Tongue (tissue), 2 donors: ENCODE results near the gene SKI. TPM values are rescaled to one million over a fixed set of nuclear protein-coding genes. Genes with fewer than 3 reads are reported as not detected.

Experiments
- DNase-seq: peaks from one replicate; pipeline ENCODE4 v3.0.0-alpha.2; 2015
- total RNA-seq: library from RNA; depleted of rRNA; stranded (reverse); fragments of >200 nt; gene quantifications from one replicate; pipeline ENCODE4 v1.2.3, GENCODE V29; 2014

The SKI gene
- total RNA-seq, 1 donor from 2014 or later, result 58.8 TPM

DNA sequence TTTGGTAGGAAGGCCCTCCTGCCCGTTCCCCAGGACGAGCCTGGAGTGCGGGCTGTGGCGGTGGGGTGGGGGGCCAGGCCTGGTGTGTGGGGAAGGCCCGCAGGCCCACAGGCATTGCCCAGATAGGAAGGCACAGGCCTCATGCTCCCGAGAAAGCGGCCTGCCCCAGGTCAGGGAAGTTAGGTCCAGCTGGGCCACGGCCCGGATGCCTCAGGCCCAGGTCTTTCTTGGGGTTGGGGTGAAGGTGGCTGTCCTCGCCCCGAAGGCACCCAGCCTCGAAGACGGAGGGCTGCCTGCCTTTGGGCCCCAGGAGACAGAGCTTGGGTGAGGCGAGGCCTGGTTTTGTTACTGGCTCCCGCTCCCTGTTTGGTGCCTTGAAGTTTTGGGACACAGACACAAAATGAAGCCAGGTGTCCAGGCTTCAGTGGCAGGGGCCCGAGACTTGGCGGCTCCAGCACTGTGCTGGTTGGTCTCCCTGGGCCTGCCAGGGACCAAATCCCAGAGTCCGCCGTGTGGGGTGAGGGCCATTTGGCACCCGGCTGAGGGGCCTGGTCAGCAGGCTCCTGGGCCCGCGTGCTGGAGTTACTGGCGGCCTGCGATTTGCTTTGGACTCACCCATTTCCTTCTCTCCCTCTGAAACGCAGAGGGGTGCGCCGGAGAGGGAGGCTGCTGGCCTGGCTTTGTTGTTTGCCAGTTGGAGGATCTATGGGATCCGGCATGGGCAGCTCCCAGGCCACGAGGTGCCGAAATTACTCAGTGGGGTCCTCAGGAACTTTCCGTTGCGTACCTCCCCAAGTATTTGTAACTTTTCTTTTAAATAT, 2.0 kb downstream of the SKI start:
- DNase-seq, result no peak

DNA sequence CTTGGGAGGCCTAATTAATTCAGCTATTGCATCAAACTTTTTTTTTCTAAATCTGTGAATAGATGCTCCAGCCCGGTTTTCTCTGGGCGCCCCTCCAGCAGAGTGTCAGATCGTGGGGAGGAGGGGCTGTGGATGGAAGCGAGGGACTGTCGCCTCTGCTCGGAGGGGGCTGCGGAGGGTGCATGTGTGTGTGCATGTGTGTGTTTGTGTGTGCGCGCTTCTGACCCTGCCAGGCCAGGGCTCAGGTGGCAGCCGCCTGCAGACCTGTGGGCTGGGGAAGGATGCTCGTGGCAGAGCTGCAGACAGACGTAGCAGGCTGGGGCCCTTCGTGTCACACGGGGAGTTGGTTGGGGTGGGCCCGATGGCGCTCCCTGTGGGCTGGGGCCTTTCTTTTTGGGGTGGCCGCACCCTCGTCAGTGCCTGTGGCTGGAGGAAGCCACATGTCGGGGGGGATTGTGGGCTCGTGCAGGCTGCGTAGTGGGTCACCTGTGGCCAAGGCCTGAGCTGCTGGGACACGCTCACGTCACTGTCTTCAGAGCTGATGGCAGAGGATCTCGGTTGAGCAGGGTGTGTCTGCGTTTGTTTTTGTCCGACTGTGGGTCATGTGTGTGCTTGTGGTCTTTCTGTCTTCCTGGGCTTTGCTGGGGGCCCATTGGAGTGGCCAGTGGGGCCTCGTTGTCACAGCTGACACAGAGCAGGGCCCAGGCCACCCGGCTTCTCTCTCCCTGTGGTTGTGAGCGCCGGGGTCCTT, 2.8 kb downstream of the SKI start:
- peak; percentile 48 for DNase-seq

DNA sequence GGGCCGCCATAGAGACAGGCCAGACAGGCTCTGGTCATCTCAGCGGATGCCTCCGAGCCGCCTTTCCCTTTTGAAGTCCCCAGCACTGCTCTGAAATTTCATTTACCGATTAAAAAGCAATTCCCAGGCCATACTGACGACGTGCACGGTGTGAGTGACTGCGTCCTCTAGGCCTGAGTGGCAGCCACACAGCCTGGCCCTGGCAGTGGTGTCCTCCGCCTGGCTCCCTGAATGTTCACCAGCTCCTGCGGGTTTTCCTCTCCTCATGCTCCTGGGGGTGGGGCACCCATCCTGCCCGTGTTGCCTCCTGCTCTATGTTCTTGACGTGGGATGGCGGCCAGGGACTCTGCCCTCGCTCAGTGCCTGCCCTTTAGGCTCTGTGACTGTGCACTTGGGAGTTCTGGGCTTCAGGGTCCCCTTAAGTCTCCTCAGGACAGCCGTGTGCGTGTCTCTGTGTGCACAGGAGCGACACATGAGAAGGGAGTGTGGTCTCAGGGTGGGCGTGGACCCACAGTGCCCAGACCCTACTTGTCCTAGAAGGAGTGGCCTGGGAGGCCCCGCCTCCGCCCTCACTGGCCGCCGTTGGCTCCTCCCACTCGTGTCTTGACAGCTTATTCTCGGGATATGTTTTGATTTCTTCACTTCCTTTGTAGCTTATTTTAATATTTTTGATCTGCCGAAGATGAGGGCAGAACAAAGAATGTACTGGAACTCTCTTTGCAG, 3.6 kb downstream of the SKI start:
- DNase-seq, result peak; percentile 78

DNA sequence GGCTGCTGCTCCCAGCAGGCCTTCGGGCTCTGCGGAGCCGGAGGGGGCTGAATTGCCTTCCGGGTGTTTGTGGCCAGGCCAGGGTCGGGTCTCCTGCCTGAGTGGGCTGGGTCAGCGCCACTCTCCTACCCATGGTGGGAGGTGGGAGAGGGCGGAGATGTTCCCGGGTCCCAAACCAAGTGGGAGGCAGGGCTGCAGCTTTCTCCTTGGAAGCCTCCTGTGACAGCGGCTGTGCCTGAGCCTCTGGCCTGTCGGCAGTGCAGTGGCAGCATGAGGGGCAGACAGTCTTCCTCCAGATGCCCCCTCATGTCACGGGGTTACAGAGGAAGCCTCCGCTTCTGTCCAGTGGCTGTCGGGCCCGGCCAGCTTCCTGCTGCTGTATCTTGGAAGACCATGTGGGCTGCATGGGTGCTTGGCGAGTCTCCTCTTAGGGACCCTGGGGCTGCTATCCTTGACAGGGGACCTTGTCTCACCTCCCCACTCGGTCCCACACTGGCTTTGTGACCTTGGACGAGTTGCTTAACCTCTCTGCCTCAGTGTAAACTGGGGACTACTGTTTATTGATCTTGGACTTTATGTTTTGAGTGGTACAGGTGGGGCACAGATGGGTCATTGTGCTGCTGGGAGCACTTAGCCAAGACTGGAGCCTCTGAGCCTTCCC, 4.3 kb downstream of the SKI start:
- DNase-seq, result no peak

DNA sequence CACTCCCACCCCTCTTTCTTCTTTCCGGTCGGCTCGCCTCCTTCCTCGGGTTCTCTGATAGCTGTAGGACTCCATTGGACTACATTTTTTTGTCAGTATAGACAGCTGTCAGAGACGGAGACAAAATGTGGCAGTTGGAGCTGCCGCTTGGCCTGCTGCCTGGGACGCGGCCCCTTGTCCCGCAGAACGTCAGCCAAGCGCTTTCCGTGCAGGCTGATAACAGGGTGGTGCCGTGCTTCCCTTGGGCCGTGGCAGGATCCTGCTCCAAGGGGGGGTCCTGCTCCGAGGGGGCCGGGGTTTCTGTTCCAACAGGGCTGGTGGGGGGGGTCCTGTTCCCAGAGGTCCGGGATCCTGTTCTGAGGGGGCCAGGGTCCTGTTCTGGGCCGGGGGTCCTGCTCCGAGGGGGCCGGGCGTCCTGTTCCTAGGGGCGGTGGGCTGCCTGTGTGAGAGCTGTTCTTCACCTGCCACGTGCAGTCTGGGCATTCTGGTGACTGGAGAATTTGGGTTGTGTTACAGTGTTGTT, 4.9 kb downstream of the SKI start:
- peak; percentile 64 for DNase-seq

DNA sequence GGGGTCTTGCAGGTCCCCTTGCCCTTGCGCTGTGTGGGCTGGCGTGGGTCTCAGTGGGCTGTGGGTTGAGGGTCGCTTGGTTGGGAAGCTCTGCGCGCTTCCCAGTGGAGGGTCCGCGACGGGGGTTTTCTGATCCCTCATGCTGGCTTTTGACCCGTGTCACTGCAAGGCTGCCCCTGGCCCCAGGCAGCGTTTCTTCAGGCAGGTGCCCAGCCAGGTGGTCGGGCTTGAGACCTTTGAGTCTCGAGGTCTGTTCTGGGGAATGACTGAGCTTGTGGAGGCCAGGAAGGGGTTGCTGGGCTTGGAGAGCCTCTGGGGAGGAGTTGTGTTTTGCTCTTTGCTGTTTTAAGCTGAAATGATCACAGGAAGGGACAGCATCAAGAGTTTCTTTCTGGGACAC, 5.3 kb downstream of the SKI start:
- no peak for DNase-seq

DNA sequence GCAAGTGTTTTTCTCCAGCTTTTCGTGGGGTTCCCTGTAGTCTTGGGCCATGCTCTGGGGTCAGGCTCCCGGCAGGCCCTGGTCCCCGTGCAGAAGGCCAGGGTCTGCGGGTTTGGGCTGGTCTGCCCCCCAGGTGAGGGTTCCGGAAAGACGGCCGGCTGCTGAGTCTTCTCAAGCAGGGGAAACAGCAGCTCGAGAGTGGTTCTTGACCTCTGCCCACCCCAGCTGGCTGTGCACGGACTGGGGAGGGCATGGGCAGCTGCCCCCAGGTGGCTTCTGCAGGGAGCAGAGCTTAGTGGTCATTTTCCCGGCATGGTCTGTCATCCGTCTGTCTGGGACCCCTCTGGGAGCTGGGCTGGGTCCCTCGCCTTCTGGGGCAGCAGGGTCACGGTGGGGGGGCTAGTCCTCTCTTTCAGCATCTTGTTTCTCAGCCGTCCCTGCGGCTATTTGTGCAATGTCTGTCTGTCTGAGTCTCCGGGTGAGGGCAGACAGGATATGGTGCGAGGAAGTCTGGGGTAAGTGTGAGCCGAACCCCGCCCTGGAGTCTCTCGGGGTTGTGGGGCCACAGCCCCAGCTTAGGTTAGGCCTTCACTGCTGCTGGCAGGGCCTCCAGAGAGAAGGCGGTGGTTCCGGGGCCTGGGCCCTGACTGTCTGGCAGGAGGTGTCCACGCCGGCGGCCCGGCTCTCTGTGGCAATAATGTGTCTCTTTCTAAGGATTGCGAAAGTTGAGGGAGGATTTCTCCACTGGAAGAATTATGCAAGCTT, 6.1 kb downstream of the SKI start:
- DNase-seq, result peak; percentile 54

DNA sequence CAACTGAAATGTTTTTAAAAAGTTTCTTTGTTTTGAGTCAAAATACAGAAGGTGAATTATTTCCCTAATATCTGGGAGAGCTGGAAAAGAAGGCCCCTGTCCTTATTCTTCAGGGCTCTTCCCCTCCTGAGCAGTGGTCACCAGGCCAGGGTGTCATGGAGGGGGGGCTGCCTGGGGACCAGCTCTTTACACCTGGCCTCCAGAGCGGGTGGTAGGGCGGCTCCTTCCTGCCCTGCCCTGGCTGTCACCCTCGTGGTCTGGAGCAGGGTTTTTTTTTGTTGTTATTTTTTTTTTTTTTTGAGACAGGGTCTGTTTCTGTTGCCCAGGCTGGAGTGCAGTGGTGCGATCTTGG, 6.6 kb downstream of the SKI start:
- DNase-seq, result no peak

DNA sequence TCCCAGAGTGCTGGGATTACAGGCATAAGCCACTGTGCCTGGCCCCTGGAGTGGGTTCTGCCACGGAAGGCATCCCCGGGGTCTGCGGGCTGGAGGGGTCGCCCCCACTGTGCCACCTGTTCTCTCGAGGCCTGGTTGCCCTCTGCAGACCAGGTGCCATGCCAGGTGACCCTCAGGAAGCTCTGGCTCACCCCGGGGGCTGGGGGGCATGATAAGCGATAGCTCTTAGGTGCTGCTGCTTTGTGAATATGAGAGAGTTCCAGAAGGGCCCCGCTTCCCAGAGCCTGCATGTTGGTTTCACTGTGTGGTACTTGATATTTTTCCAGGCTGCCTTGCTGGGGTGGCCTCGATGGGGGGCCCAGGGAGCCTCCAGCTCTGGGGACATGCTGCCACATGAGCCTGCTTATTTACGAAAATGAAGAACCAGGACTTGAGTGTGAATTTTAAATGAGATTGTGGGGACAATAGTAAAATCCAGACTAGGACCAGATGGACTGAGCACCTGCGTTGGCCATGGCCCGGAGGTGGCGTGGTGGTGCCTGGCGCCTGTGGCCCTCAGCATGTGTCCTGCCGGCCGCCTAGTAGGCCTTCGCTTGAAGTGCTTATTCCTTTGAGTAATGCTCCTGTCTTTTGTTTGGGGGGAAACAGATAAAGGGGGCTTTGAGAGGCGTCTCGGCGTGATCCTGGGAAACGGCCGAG, 7.3 kb downstream of the SKI start:
- no peak for DNase-seq

DNA sequence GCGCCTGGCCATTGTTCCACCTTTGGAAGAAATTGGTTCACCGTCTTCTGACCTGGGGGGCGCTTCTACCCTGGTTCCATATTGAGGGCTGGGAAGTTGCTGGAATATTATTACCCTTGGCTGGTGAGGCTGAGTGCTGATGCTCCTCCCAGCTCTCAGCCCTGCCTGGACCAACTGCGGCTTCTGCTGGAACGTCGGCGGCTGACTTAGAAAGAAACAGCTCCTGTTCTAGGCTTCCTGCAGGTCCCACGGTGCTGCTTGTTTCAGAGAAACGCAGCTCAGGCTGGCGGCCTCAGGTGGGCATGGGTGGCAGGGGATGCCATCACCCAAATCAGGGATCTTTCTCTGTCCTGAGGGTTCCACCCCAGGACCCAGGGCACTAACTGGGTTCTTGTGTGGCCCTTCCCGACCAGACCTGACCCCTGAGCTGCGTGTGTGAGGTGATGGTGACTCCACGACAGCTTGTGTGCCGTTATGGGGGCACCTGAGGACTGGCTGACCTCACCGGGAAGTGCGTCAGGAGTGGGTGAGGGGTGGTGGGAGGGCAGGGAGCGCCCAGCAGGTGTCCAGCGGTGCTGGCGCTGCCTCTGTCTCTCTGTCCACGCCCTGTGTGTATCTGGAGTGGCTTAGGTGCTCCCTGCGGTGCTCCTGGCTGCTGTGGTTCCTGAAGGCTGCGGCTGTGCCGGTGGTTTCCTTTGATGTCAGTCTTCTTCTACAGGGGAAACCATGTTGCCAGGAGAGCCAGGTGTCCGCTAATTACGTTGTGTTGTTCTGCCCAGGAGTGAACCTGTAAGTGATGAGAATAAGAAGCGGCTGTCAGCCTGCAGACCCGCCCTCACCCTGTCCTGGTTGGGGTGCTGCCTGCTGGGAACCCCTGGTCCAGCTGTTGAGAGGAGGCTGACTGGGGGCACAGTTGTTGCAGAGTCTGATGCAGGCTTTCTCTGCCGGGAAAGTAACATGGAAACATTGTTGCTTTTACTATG, 8.9 kb downstream of the SKI start:
- DNase-seq, result no peak

DNA sequence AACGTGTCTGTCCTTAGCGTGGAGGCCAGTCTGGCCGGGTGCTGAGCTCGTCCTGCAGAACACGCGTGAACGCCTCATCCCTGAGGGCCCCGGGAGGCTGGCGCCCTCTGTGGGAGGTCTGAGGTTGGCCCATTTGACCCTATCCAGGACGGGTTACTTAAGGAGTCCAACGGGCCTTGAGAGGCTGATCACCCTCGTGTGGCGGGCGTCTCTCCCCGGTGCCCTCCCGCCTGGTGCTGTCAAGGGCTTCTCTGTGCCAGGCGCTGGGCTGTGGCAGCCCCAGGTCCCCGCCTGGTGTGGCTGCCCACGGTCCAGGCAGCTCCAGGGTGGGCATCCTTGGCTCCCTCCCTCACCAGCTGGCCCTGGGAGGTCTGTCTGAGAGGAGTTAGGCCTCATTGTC, 9.7 kb downstream of the SKI start:
- no peak for DNase-seq

DNA sequence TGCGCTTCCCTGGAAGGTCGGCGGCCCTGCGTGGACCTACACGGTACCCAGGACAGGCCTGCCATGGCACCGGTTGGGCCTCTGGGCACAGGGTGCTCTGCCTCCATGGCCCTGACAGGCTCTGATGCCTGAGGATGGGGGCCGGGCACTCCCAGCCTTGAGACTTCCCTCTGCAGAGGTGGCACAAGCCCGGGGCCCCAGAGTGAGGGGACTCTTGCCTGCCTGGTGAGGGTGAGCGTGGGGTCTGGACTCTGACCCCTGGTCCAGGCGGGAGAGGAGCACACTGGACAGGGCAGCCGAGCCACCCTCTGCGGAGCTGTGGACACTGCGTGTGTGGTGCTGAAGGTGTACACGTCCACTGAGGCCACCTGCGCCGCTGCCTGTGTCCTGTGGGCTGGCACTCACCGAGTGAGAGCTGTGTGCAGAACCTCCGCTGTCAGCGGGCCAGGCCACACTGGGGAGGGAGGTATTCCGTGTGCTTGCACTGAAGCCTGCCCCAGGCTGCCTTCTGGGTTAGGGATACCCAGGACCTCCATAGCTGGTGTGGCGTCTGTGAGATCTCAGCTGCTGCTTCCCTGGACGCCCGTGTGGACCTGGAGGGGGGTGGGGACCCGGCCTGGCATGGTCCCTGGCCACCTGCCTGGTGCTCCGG, 10.4 kb downstream of the SKI start:
- no peak for DNase-seq

DNA sequence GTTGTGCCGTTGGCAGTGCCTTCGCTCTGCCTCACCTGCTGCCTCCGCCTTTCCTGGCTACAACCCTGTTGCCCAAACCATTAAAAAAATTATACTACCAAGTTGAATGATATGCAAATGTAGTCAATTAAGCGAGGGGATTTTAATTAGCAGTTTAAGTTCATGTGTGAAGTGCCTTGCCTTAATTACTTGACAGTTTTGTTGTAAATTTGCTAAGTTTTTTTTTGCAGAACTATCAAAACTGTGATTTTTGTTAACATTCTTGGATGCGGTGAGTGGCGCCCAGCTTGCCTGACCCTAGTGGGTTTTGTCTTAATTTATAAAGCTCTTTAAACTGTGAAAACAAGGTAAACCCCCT, 10.9 kb downstream of the SKI start:
- no peak for DNase-seq

DNA sequence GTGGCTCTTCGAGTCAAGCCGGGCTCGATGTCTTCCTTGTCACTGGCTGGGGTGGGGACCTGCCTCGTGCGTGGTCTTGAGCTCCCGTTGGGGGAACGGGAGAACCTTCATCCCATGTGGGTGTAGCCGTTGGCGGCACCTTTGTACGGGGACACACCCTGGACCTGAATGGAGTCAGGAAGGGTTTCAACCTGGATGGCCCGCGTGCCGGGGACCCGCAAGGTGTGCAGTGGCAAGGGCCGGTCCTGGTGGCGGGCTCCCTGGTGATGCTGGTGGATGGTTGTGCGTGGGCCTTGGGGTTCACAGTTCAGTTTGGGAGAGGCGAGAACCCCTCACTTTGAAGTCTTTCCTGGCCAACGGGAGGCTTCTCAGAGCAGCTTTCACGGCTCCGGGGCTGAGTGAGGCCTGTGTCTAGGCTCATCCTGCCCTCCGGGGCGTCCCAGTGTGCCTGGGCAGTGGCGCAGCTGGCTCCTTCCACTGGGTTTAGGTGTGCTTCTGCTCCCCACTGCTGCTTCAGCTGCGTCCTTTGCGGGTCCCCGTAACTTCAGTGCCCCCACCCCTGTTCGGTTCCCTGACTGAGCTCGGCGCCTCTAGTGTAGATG, 11.4 kb downstream of the SKI start:
- DNase-seq, result no peak

DNA sequence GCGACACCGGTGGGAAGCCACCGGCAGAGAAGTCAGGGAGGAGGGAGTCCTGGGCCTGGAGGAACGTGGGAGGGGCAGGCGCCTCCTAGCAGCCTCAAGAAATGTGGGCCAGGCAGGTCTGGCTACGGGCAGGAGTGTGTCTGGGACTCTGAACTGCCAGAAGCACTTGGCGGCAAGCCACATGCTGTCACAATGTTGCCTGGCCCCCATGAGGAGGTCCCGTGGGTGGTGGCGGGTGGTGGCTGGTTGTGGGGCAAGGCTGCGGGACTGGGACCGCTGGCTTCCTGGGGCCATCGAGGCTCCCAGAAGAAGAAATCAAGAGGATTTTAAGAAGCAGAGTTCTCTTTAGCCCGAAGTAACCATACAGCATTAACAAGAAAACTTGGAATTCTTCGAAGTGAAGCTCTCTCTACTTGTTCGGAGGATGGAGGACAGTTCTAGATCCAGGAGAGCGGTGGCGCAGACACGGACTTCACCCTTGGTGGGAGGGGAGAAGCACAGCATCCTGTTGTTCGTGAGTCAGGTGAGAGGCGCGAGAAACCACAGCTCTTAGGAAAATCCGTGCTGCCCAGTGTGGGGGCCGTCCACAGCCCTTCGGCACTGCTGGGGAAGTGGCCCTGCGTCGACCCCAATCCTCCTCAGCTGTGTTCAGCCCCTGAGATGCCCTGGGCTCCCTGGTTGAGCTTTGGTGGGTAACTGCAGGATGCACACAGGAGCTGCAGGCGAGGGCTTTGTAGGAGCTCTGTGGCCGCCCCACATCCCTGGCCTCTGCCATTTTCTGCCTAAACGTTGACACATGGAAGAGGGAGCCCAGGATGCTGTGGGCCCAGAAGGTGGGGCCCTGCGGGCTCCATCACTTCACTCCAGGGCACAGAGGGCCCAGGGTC, 12.4 kb downstream of the SKI start:
- DNase-seq, result peak; percentile 61

DNA sequence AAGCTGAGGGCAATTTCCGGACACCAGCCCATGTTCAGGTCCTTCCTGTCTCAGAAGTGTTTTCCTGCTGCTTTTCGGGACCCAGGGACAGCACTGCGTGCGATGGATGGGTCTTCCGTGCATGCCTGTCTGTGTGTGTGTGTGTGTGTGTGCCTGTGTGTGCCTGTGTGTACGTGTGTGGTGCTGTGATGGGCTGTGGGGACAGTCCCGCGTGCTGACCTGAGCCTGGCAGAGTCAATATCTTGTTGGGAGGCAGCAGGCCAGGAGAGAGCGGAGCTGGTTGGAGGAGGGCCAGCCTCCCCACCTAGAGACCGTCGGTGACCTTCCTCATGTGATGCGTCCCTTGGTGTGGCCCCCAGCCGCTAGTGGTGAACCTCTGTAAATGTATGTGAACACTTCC, 13.7 kb downstream of the SKI start:
- no peak for DNase-seq

DNA sequence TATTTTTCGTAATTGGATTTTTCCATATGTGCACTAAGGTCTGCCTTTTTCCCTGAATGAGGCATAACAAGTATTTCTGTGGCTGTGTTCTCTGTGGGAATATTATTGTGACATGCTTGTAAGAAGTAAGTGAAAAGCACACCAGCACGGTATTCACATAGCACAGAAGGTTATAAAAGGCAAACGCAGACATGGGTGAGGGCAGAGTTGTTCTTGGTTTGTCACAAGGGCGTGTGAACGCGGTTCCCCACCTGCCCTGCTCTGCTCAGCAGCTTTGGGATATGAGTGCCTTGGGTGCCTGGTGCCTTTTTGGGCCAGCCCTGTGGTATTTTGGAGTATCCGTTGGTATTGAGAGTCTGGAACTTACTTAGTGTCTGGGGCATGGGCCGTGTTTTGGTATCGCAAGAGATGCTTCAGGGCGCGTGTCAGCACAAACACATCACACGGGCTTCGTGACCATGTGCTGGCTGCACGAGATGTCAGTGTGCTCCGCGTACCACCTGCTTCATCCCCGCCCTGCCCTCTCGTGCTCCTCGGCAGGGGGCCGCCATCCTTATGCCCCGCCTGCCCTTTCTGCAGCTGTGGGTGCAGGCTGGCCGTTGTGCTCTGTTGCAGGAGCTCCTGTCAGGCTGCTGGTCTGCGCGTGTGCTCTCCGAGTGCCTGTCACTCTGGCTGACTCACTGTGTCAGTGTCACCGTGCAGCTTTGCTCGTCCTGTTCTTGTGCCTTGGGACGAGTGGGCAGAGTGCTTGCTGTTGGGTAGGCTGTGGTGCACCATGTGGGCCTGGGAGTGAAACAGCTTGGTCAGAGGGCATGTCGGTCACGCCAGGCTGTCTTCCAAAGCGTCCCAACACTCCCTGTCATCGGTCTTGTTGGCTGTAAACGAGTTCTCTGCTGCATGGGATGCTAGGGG, 15.0 kb downstream of the SKI start:
- DNase-seq, result no peak
